Measurements from ENCODE around the gene THOC7. TPM values are rescaled to one million over a fixed set of nuclear protein-coding genes. Genes with fewer than 3 reads are reported as not detected.

Gene THOC7
- total RNA-seq, 1 experiment from 2014 or later, result 41.8 TPM

GRCh38 chr3:63830526-63830925, 33.1 kb downstream of the THOC7 start:
- TF ChIP-seq CTCF (conservative IDR thresholded peaks at IDR 0.05; ENCODE audit: low read depth, low read length), result no peak
- TF ChIP-seq EZH2phosphoT487 (IDR thresholded peaks at IDR 0.05; ENCODE audit: borderline replicate concordance, low read length), result no peak
- no peak for TF ChIP-seq EZH2 (IDR thresholded peaks at IDR 0.05; ENCODE audit: low read length, unreplicated experiment)
- Histone ChIP-seq H3K4me3 (ENCODE audit: low read length) (no peak overlapping the region), H3K79me2 (ENCODE audit: low read length) (no peaks in the 10 kb centered on the region), H2AFZ (ENCODE audit: low read length) (no peak overlapping the region), H3K4me1 (ENCODE audit: insufficient read depth, low read length) (no peaks in the 10 kb centered on the region), H3K9me2 (replicated peaks; ENCODE audit: low read length) (no peaks in the 10 kb centered on the region), H3K9me3 (ENCODE audit: low read length) (no peaks in the 10 kb centered on the region), H3K4me2 (ENCODE audit: low read length) (no peak overlapping the region), H3K27me3 (ENCODE audit: low read length) (no peaks in the 10 kb centered on the region), H4K20me1 (ENCODE audit: low read length) (no peaks in the 10 kb centered on the region), H3K36me3 (ENCODE audit: low read depth, low read length) (no peaks in the 10 kb centered on the region), H3K27ac (ENCODE audit: low read length) (no peak overlapping the region), H3K9ac (ENCODE audit: low read length) (no peak overlapping the region), H3F3A (ENCODE audit: low read length, unreplicated experiment) (no peaks in the 10 kb centered on the region)
- BruUV-seq (replicated peaks), result no TSS peak
- ChIA-PET POLR2A (ENCODE audit: unreplicated experiment) (no interaction called here), CTCF (no interaction called here)
- ATAC-seq, result no peak
- intact Hi-C loops (cut with micrococcal nuclease), result no loop called here
- no peak for DNase-seq

GRCh38 chr3:63824309-63824708, 39.3 kb downstream of the THOC7 start:
- H3K27ac ChIP-seq (ENCODE audit: low read length), result peak overlapping the region; percentile 76
- intact Hi-C loops (cut with micrococcal nuclease), result loop anchor here (5.0 kb wide), 1 partner anchor 88 kb away; the partner anchor contains the start of gene SCAANT1
- no peaks in the 10 kb centered on the region for H4K20me1 ChIP-seq (ENCODE audit: low read length)
- H2AFZ ChIP-seq (ENCODE audit: low read length), result no peak overlapping the region
- H3K9ac ChIP-seq (ENCODE audit: low read length), result peak overlapping the region; percentile 27; the same call in 1 of the 2 replicates
- no peaks in the 10 kb centered on the region for H3K9me3 ChIP-seq (ENCODE audit: low read length)
- TF ChIP-seq CTCF (conservative IDR thresholded peaks at IDR 0.05; ENCODE audit: low read depth, low read length) (no peak), EZH2 (IDR thresholded peaks at IDR 0.05; ENCODE audit: low read length, unreplicated experiment) (no peak), EZH2phosphoT487 (IDR thresholded peaks at IDR 0.05; ENCODE audit: borderline replicate concordance, low read length) (no peak)
- ChIA-PET POLR2A (ENCODE audit: unreplicated experiment) (interaction anchor here (0.6 kb wide), 1 partner anchor 187 kb away, joined by 3 read pairs; no protein-coding TSS in a partner anchor), CTCF (interaction anchor here (0.9 kb wide), 1 partner anchor 138 kb away, joined by 4 read pairs; no protein-coding TSS in a partner anchor)
- H3K4me2 ChIP-seq (ENCODE audit: low read length), result peak overlapping the region; percentile 22; the same call in 1 of the 2 replicates
- H3K36me3 ChIP-seq (ENCODE audit: low read depth, low read length), result no peaks in the 10 kb centered on the region
- no peaks in the 10 kb centered on the region for H3K9me2 ChIP-seq (replicated peaks; ENCODE audit: low read length)
- no peaks in the 10 kb centered on the region for H3K79me2 ChIP-seq (ENCODE audit: low read length)
- no TSS peak for BruUV-seq (replicated peaks)
- H3K4me3 ChIP-seq (ENCODE audit: low read length), result no peak overlapping the region
- H3K4me1 ChIP-seq (ENCODE audit: insufficient read depth, low read length), result peaks cover 9% of the 10 kb centered on the region
- peak; percentile 97 for ATAC-seq
- peak; percentile 66 for DNase-seq
- H3F3A ChIP-seq (ENCODE audit: low read length, unreplicated experiment), result no peaks in the 10 kb centered on the region
- no peaks in the 10 kb centered on the region for H3K27me3 ChIP-seq (ENCODE audit: low read length)

GRCh38 chr3:63819151-63819398, 44.5 kb downstream of the THOC7 start, which contains the start of gene C3orf49:
TSS of gene C3orf49 (plus strand) at chr3:63819299. CDS start at chr3:63819472, 173 bp downstream.
- Histone ChIP-seq H3K27ac (ENCODE audit: low read length) (no peak within 1 kb of the TSS), H3K27me3 (ENCODE audit: low read length) (no peaks in the 10 kb centered on the region), H4K20me1 (ENCODE audit: low read length) (no peaks in the 10 kb centered on the region), H3K4me1 (ENCODE audit: insufficient read depth, low read length) (no peaks in the 10 kb centered on the region; the same call in 1 of the 2 replicates), H3F3A (ENCODE audit: low read length, unreplicated experiment) (no peaks in the 10 kb centered on the region), H3K79me2 (ENCODE audit: low read length) (no peaks in the 10 kb centered on the region), H3K9me3 (ENCODE audit: low read length) (no peaks in the 10 kb centered on the region), H3K4me2 (ENCODE audit: low read length) (peak within 1 kb of the TSS; percentile 56; the same call in 1 of the 2 replicates), H3K4me3 (ENCODE audit: low read length) (no peak within 1 kb of the TSS), H3K36me3 (ENCODE audit: low read depth, low read length) (no peaks in the 10 kb centered on the region), H3K9ac (ENCODE audit: low read length) (no peak within 1 kb of the TSS), H3K9me2 (replicated peaks; ENCODE audit: low read length) (no peaks in the 10 kb centered on the region), H2AFZ (ENCODE audit: low read length) (no peak within 1 kb of the TSS)
- no peak for ATAC-seq
- BruUV-seq (replicated peaks), result no TSS peak
- ChIA-PET CTCF (interaction anchor here (0.6 kb wide), 1 partner anchor 469 kb away, joined by 3 read pairs; no protein-coding TSS in a partner anchor), POLR2A (ENCODE audit: unreplicated experiment) (no interaction called here)
- TF ChIP-seq EZH2phosphoT487 (IDR thresholded peaks at IDR 0.05; ENCODE audit: borderline replicate concordance, low read length) (no peak), CTCF (conservative IDR thresholded peaks at IDR 0.05; ENCODE audit: low read depth, low read length) (no peak), EZH2 (IDR thresholded peaks at IDR 0.05; ENCODE audit: low read length, unreplicated experiment) (no peak)
- no peak for DNase-seq
- intact Hi-C loops (cut with micrococcal nuclease), result loop anchor here (5.0 kb wide), 1 partner anchor 157 kb away; no protein-coding TSS in a partner anchor

Measured in PC-3 (cell line).